Frontal cortex (tissue), 4 donors: ENCODE results near the gene CADM1. TPM values are rescaled to one million over a fixed set of nuclear protein-coding genes. Genes with fewer than 3 reads are reported as not detected.
"Not testable (repeated sequence)": the region's sequence is repeated elsewhere in the genome, so short reads cannot be mapped to it uniquely, and the experiment has no call there.

Experiments used
- DNase-seq, 2 donors: peaks; one replicate each; pipeline ENCODE4 v3.0.0; 2012; ENCODE audit warnings: low spot score in 2 of 2
- FAIRE-seq: peaks from 2 replicates; lab custom pipeline; 2012; peaks lifted over from hg19 to GRCh38; lab: Jason Lieb, UNC
- total RNA-seq: library from RNA; depleted of rRNA; stranded (reverse); fragments of >200 nt; gene quantifications from one replicate; pipeline ENCODE4 v1.2.3, GENCODE V29; 2014
- donor health status: control.
- donor health status: control.
- donor health status: control.

The CADM1 gene
- total RNA-seq, 1 donor from 2014 or later, result 195 TPM

GRCh38 chr11:115488945-115489344, 15.3 kb downstream of the CADM1 start:
- DNase-seq, result no peak
- no peak for FAIRE-seq

- FAIRE-seq, result no peak
- no peak for DNase-seq
Measured at GRCh38 chr11:115481528-115481927, 22.7 kb downstream of the CADM1 start.

DNA sequence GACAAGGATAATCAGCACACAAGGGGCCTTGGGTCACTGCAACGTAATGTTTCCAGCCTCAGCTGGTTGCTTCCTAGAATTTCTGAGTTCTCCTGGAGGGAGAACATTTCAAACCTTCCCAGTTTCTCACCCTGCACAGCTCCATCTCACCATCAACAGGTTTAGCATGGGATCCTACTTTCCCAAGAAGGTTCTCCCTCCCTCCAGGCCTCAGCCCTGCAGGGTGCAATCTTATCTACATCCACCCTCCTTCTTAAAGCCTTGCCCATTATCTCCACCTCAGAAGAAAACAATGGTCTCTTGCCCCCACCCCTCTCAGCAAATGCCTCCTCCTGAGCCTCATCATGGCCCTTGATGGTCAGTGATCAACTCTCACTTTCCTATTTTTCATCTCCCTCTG, 23.6 kb downstream of the CADM1 start:
- no peak for DNase-seq
- no peak for FAIRE-seq

DNA sequence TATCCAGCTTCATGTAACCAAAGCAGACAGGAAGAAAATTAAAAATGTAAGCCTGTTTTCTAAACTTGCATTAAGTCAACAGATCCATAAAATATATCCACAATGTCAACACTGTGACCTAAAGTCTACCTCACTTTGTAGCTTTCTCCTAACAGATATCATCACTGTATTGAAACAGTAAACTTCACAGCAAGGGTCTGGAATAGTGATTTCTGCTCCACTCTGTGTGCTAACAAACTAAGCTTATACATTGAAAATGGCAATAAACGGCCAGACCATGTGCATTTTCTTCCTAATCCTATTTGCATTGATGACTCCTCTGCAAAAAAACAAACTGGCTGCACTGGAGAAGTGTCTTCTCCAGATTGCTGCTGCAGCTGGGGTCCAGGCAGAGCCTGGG, 26.8 kb downstream of the CADM1 start:
- DNase-seq (no peak), FAIRE-seq (no peak)

GRCh38 chr11:115476463-115477286, 27.5 kb downstream of the CADM1 start:
- FAIRE-seq, result no peak

GRCh38 chr11:115475564-115475963, 28.7 kb downstream of the CADM1 start:
- FAIRE-seq (no peak), DNase-seq (no peak)

More at GRCh38 chr11:115476463-115477286, 27.5 kb downstream of the CADM1 start:
- DNase-seq, result no peak

- not testable (repeated sequence) for DNase-seq, FAIRE-seq
Measured at GRCh38 chr11:115474306-115474705, 29.9 kb downstream of the CADM1 start.

DNA sequence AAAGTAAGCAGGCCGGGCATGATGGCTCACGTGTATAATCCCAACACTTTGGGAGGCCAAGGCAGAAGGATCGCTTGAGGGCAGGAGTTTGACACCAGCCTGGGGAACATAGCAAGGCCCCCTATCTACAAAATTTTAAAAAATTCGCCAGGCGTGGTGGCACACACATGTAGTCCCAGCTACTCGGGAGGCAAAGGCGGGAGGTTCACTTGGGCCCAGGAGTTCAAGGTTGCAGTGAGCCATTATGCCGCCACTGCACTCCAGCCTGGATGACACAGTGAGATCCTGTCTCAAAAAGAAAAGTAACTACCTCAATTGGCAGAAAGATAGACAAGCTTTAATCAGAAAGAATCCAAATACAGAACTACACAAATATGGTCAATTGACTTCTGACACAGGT, 31.0 kb downstream of the CADM1 start:
- DNase-seq (no peak), FAIRE-seq (no peak)

GRCh38 chr11:115471367-115471766, 32.8 kb downstream of the CADM1 start:
- FAIRE-seq (no peak), DNase-seq (no peak)

- DNase-seq (no peak), FAIRE-seq (no peak)
Measured at GRCh38 chr11:115470928-115471327, 33.3 kb downstream of the CADM1 start.

DNA sequence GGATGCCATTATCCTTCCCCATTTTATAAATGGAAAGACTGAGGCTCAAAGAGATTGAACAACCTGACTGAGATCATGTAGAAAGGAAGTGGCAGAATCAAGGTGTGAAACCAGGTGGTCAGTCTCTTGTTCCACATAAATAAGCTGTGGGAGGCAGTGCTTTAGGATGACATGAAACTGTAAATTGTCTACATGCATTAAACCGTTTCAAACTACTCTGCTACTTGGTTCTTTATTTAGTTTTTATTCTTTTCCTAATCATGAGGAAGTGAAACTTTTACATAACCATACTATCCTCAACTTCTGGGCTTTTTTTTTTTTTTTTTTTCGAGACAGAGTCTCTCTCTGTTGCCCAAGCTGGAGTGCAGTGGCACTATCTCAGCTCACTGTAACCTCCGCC, 34.9 kb downstream of the CADM1 start:
- FAIRE-seq (no peak), DNase-seq (no peak)

DNA sequence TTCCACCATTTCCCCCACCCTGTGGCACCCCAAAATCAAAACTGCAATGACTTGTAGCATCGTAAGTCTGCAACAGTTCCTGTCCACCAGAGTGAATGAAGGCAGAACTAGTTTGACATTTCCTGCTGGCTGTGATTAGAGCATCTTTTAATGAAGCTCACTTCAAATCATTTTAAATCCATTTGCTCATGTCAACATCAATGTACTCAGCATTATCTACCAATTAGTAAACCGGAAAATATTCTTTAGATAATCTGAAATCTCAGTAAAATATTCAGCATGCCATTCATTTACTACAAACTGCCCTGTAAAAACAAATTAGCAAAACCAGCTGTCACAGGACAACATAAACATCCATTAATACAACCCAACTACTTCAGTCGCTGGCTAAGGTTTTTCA, 38.1 kb downstream of the CADM1 start:
- DNase-seq (no peak), FAIRE-seq (no peak)

DNA sequence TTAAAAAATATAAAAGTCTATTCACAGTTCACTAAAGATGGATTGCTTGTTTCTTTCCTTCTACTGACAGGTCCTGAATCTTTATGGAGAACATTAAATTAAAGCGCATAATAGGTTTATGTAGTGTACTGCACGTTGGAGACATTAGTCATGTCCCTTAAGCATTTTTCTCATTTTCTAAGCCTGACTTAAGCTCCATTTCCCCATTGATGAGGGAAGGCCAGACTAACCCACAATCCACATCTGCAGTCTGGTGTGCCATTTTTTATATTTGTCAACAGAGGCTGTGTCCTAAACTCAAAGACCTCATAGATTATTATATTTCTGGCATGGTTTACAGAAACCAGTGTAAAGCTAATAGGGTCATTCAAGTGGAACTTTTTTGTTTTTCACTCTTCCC, 39.9 kb downstream of the CADM1 start:
- DNase-seq, result no peak
- no peak for FAIRE-seq

- FAIRE-seq, result no peak
- DNase-seq, result no peak
Measured at GRCh38 chr11:115463606-115464005, 40.6 kb downstream of the CADM1 start.

- FAIRE-seq, result no peak
- no peak for DNase-seq
Measured at GRCh38 chr11:115462757-115463156, 41.5 kb downstream of the CADM1 start.

DNA sequence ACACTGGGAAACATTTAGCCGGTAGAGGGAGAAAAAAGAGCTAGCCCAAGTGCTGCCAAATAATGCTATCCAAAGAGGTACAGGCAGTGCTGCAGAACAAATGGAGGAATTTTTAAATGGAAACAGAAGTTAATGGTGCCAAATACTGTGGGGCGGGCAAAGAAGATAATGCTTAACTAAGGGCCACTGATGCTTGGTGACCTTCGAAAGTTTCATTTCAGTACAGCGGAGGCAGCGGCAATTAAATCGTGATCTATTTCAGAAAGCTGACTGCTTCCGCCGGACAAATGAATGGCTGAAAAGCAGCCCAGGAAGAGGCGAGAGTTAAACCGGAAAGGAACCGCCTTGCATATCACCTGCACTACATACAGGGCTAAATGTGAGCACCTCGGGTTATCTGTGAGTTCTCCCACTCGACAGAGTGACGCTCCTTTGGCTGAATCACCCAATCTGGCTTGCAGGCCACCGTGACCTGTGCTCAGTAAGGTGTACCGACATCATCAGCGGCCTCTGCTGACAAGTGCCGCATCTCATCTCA, 42.1 kb downstream of the CADM1 start:
- FAIRE-seq (no peak), DNase-seq (no peak)

- FAIRE-seq (no peak), DNase-seq (no peak)
Measured at GRCh38 chr11:115460512-115460911, 43.7 kb downstream of the CADM1 start.

DNA sequence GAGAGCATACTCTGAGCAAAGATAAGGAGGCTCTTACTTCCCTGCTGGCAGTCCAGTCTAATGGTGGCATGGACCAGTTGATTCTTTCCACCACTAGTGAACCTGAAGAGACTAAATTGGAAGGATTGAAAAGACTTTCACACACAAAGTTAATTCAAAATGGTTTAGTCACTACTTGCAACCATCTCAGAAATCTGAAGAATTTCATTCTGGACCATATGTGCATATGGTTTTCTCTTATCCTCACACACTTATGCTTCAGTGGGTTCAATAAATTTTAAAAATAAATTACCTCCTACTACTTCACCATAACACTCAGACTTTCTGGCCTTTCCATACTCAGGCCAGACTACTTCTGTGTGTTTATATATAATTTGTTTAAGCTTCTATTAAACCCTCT, 44.7 kb downstream of the CADM1 start:
- FAIRE-seq (no peak), DNase-seq (no peak)

- DNase-seq, result no peak
Measured at GRCh38 chr11:115458877-115459276, 45.3 kb downstream of the CADM1 start.

DNA sequence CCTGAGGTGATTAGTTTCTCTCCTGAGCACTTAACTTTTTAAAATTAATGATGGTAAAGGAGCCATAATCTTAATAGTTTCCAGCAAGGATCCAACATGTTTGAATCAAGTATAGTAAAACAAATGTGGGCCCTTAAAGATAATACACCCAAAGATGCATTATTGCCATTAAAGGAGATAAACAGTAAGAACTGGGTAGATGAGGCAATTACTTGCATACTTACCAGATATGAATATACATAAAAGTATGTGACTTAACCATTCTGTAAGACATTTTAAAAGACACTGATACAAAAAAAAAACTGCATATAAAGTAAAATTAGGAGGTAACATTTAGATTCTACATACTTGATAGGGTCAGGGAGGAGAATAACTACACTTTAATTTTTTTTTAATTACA, 48.2 kb downstream of the CADM1 start:
- FAIRE-seq, result no peak
- no peak for DNase-seq

More at GRCh38 chr11:115458877-115459276, 45.3 kb downstream of the CADM1 start:
- no peak for FAIRE-seq

DNA sequence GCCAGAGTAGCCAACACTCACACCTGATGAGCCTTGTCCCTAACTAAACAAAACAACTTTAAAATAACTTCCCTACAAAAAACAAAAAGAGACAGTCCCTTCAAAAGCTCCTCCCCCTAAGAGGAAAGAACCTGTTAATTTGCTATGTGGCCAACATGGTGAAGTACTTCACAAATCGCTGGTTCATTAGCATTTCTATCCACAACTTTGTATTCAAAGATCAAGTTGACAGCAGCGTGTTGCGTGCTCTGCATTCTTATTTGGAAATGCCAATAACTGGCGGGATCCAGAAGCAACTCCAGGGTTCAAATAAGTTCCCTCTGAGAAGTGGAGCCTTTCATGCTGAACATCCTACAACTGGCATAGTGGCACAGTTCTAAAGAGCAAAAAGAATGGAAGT, 48.6 kb downstream of the CADM1 start:
- DNase-seq, result no peak
- no peak for FAIRE-seq

DNA sequence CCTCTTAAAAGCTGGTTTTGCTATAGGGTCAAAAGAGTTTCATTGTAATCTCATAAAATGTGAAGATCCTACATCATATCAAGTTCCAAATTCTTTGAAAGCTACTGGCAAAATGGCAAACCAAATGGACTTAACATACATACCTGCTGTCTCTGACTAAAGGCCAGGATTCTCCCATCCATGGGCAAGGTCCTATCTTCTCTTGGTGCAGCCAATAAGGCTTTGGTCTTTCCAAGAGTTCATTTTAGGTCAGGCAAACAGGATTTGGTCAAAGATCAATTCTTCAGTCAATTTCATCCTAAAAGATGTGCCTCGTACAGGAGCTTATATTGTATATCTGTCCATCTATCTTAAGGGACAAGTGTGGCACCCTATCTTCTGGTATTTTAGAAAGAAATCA, 49.7 kb downstream of the CADM1 start:
- FAIRE-seq, result no peak
- no peak for DNase-seq
